Calu3 (cell line): ENCODE measurements around the gene FZD7. TPM values are rescaled to one million over a fixed set of nuclear protein-coding genes. Genes with fewer than 3 reads are reported as not detected.

Experiments used
- BruUV-seq: library from RNA; stranded (reverse); fragments of 400-500 nt; replicated peaks from 2 replicates; lab custom pipeline; 2021; lab: Mats Ljungman, UMichigan
- CTCF ChIA-PET: fragments of 300-600 bp; sonication (Branson Sonifier 250); formaldehyde crosslinking; loops from one replicate; lab custom pipeline; 2022; ENCODE audit warnings: antibody characterized with exemption; lab: Charles Lee
- DNase-seq: peaks from one replicate; pipeline ENCODE4 v3.0.0; 2022
- H3K27ac Mint-ChIP-seq: one replicate; pipeline ENCODE4 v1.8.0; 2022; ENCODE audit warnings: mixed read lengths; ENCODE audit not compliant: unreplicated experiment
- H3K27me3 Mint-ChIP-seq: one replicate; pipeline ENCODE4 v1.8.0; 2022; ENCODE audit warnings: mixed read lengths; ENCODE audit not compliant: unreplicated experiment
- H3K36me3 Mint-ChIP-seq: one replicate; pipeline ENCODE4 v1.8.0; 2022; ENCODE audit warnings: mild to moderate bottlenecking, moderate library complexity, mixed read lengths; ENCODE audit not compliant: insufficient read depth, unreplicated experiment
- H3K4me1 Mint-ChIP-seq: one replicate; pipeline ENCODE4 v1.8.0; 2022; ENCODE audit warnings: mild to moderate bottlenecking, low read depth, mixed read lengths; ENCODE audit not compliant: unreplicated experiment
- H3K4me3 Mint-ChIP-seq: one replicate; pipeline ENCODE4 v1.8.0; 2022; ENCODE audit warnings: mild to moderate bottlenecking, low read depth, moderate library complexity, mixed read lengths; ENCODE audit not compliant: unreplicated experiment
- H3K9me3 Mint-ChIP-seq: one replicate; pipeline ENCODE4 v1.8.0; 2022; ENCODE audit warnings: low read depth, mixed read lengths; ENCODE audit not compliant: unreplicated experiment
- CTCF ChIP-seq: fragments of 200-600 bp; IDR thresholded peaks from one replicate; pipeline ENCODE4 v1.8.0; 2022; ENCODE audit warnings: antibody characterized with exemption; ENCODE audit not compliant: unreplicated experiment
- intact Hi-C: fragments of 100-400 bp; cut with micrococcal nuclease; formaldehyde crosslinking; loops from one replicate; pipeline ENCODE4 v1.10.0; 2022; ENCODE audit not compliant: unreplicated experiment
- total RNA-seq: library from RNA; stranded (reverse); gene quantifications from 2 replicates; pipeline ENCODE4 v1.2.3, GENCODE V29; 2022

The FZD7 gene
- total RNA-seq, 1 experiment from 2014 or later = 17.7 TPM

GRCh38 chr2:202079310-202079709 lies 45.7 kb downstream of the FZD7 start:
- DNase-seq = no peak
- Mint-ChIP-seq H3K27me3 (no peaks in the 10 kb centered on the region), H3K9me3 (no peaks in the 10 kb centered on the region), H3K4me1 (peaks cover 7% of the 10 kb centered on the region), H3K27ac (no peak overlapping the region), H3K36me3 (no peaks in the 10 kb centered on the region), H3K4me3 (no peak overlapping the region)
- CTCF ChIA-PET = no interaction called here
- no peak for TF ChIP-seq CTCF
- no TSS peak for BruUV-seq
- intact Hi-C loops = no loop called here

- no peaks in the 10 kb centered on the region for H3K9me3 Mint-ChIP-seq
- CTCF ChIA-PET = no interaction called here
- no peak for TF ChIP-seq CTCF
- DNase-seq = no peak
- no peaks in the 10 kb centered on the region for H3K36me3 Mint-ChIP-seq
- intact Hi-C loops = no loop called here
- BruUV-seq = no TSS peak
- no peak overlapping the region for H3K27ac Mint-ChIP-seq
- H3K4me1 Mint-ChIP-seq = peaks cover 15% of the 10 kb centered on the region
- no peak overlapping the region for H3K4me3 Mint-ChIP-seq
- H3K27me3 Mint-ChIP-seq = peaks cover 11% of the 10 kb centered on the region
These were observed 50.6 kb downstream of the FZD7 start for GRCh38 chr2:202084265-202084664.

Other genes with a start within 250 kb of the FZD7 start
- gene CDK15, start 227.3 kb upstream of the FZD7 start, total RNA-seq = not detected in 2 replicates
- gene KIAA2012, start 39.4 kb downstream of the FZD7 start, total RNA-seq = 0.17 TPM in 1 of 2 replicates, not detected in the other
- gene SUMO1, start 204.7 kb downstream of the FZD7 start, total RNA-seq = 140 and 164 TPM in 2 replicates
- gene NOP58, start 231.9 kb downstream of the FZD7 start, total RNA-seq = 159 and 161 TPM in 2 replicates